Caco-2 (cell line): ENCODE measurements around the gene HOGA1. TPM values are rescaled to one million over a fixed set of nuclear protein-coding genes. Genes with fewer than 3 reads are reported as not detected.

Experiments used
- BruUV-seq: library from RNA; stranded (reverse); fragments of 400-500 nt; replicated peaks from 2 replicates; lab custom pipeline; 2021; lab: Mats Ljungman, UMichigan
- CTCF ChIA-PET: fragments of 300-600 bp; sonication (Branson Sonifier 250); formaldehyde crosslinking; loops from one replicate; lab custom pipeline; 2022; ENCODE audit warnings: antibody characterized with exemption; lab: Charles Lee
- POLR2A ChIA-PET: fragments of 300-600 bp; sonication (Branson Sonifier 250); formaldehyde crosslinking; loops from one replicate; lab custom pipeline; 2022; ENCODE audit warnings: antibody characterized with exemption; lab: Charles Lee
- DNase-seq, 2 experiments: peaks; one replicate each; pipeline versions ENCODE4 v3.0.0 to v3.0.0-alpha.2; 2020 to 2022
- H3K27me3 ChIP-seq: replicated peaks from 2 replicates; pipeline ENCODE4 v1.6.0; 2011; ENCODE audit warnings: low read length; ENCODE audit not compliant: control insufficient read depth, insufficient read depth
- H3K36me3 ChIP-seq: 2 replicates; pipeline ENCODE4 v1.5.1; 2011; ENCODE audit warnings: low read length; ENCODE audit not compliant: control insufficient read depth, insufficient read depth
- H3K4me1 ChIP-seq: fragments of 250-450 bp; sonication (Bioruptor Pico); 2 replicates; pipeline ENCODE4 v1.5.1; 2020; ENCODE audit warnings: mild to moderate bottlenecking
- H3K4me3 ChIP-seq: 2 replicates; pipeline ENCODE4 v1.5.1; 2011; ENCODE audit warnings: low read depth, mild to moderate bottlenecking, control low read depth, low read length
- H3K9me3 ChIP-seq: fragments of 250-450 bp; sonication (Bioruptor Pico); 2 replicates; pipeline ENCODE4 v1.5.1; 2020; ENCODE audit warnings: mild to moderate bottlenecking, moderate library complexity
- H3K27ac Mint-ChIP-seq: one replicate; pipeline ENCODE4 v1.8.0; 2022; ENCODE audit warnings: mixed read lengths; ENCODE audit not compliant: unreplicated experiment
- H3K27me3 Mint-ChIP-seq: one replicate; pipeline ENCODE4 v1.8.0; 2022; ENCODE audit warnings: mixed read lengths; ENCODE audit not compliant: insufficient read depth, unreplicated experiment
- H3K36me3 Mint-ChIP-seq: one replicate; pipeline ENCODE4 v1.8.0; 2022; ENCODE audit warnings: mild to moderate bottlenecking, mixed read lengths; ENCODE audit not compliant: insufficient read depth, unreplicated experiment
- H3K4me1 Mint-ChIP-seq: one replicate; pipeline ENCODE4 v1.8.0; 2022; ENCODE audit warnings: low read depth, mixed read lengths; ENCODE audit not compliant: unreplicated experiment
- H3K4me3 Mint-ChIP-seq: one replicate; pipeline ENCODE4 v1.8.0; 2022; ENCODE audit warnings: mild to moderate bottlenecking, moderate library complexity, mixed read lengths; ENCODE audit not compliant: unreplicated experiment
- H3K9me3 Mint-ChIP-seq: one replicate; pipeline ENCODE4 v1.8.0; 2022; ENCODE audit warnings: mixed read lengths; ENCODE audit not compliant: unreplicated experiment
- intact Hi-C: fragments of 100-400 bp; cut with micrococcal nuclease; formaldehyde crosslinking; loops from one replicate; pipeline ENCODE4 v1.10.0; 2022; ENCODE audit not compliant: unreplicated experiment
- total RNA-seq: library from RNA; stranded (reverse); gene quantifications from 2 replicates; pipeline ENCODE4 v1.2.3, GENCODE V29; 2022
- TF ChIP-seq, protein P1 (sequence below), 2 experiments: fragments of 200-600 bp in 1 of 2; IDR thresholded peaks; 1 replicate in 1 of 2; 2 replicates in 1 of 2; pipeline versions ENCODE4 v1.5.1 to v1.8.0; 2011 to 2022; ENCODE audit warnings: antibody characterized with exemption in 1 of 2, control low read depth in 1 of 2, inconsistent platforms in 1 of 2, low read depth in 1 of 2, low read length in 1 of 2, mild to moderate bottlenecking in 1 of 2, moderate library complexity in 1 of 2; ENCODE audit not compliant: insufficient read depth in 1 of 2, severe bottlenecking in 1 of 2, unreplicated experiment in 1 of 2

HOGA1 gene
- total RNA-seq, 1 experiment from 2014 or later, result 0.50 TPM

DNA sequence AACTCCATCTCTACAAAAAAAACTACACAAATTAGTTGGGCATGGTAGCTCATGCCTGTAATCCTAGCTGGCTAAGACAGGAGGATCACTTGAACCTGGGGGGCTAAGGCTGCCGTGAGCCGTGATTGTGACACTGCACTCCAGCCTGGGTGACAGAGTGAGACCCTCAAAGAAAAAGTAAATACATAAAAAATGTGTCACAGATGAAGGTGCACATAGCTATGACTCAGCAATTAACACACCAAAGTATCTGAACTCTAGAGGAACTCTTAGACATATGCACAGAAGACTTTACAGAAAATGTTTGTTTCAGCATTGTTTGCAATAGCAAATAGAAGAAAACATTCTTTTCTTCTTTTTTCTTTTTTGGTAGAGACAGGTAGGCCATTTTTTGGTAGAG, 13.6 kb downstream of the HOGA1 start:
- no peaks in the 10 kb centered on the region for H3K4me1 ChIP-seq
- BruUV-seq, result no TSS peak
- no peaks in the 10 kb centered on the region for H3K27me3 ChIP-seq
- Mint-ChIP-seq H3K4me1 (peaks cover 18% of the 10 kb centered on the region), H3K27me3 (no peaks in the 10 kb centered on the region), H3K4me3 (no peak overlapping the region), H3K9me3 (no peaks in the 10 kb centered on the region), H3K36me3 (no peaks in the 10 kb centered on the region), H3K27ac (peak overlapping the region; percentile 25)
- DNase-seq, result no peak
- no peak overlapping the region for H3K4me3 ChIP-seq
- H3K9me3 ChIP-seq, result no peaks in the 10 kb centered on the region
- POLR2A ChIA-PET, result no interaction called here
- TF ChIP-seq, protein P1, sequence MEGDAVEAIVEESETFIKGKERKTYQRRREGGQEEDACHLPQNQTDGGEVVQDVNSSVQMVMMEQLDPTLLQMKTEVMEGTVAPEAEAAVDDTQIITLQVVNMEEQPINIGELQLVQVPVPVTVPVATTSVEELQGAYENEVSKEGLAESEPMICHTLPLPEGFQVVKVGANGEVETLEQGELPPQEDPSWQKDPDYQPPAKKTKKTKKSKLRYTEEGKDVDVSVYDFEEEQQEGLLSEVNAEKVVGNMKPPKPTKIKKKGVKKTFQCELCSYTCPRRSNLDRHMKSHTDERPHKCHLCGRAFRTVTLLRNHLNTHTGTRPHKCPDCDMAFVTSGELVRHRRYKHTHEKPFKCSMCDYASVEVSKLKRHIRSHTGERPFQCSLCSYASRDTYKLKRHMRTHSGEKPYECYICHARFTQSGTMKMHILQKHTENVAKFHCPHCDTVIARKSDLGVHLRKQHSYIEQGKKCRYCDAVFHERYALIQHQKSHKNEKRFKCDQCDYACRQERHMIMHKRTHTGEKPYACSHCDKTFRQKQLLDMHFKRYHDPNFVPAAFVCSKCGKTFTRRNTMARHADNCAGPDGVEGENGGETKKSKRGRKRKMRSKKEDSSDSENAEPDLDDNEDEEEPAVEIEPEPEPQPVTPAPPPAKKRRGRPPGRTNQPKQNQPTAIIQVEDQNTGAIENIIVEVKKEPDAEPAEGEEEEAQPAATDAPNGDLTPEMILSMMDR (IDR thresholded peaks at IDR 0.05; ENCODE audit: insufficient read depth in 1 of 2, low read depth in 1 of 2, low read length in 1 of 2, severe bottlenecking in 1 of 2, unreplicated experiment in 1 of 2), result no peak
- H3K36me3 ChIP-seq, result no peaks in the 10 kb centered on the region
- intact Hi-C loops, result no loop called here
- CTCF ChIA-PET, result interaction anchor here (0.6 kb wide), 1 partner anchor 25 kb away, joined by 3 read pairs; the partner anchor contains the start of gene ANKRD2

DNA sequence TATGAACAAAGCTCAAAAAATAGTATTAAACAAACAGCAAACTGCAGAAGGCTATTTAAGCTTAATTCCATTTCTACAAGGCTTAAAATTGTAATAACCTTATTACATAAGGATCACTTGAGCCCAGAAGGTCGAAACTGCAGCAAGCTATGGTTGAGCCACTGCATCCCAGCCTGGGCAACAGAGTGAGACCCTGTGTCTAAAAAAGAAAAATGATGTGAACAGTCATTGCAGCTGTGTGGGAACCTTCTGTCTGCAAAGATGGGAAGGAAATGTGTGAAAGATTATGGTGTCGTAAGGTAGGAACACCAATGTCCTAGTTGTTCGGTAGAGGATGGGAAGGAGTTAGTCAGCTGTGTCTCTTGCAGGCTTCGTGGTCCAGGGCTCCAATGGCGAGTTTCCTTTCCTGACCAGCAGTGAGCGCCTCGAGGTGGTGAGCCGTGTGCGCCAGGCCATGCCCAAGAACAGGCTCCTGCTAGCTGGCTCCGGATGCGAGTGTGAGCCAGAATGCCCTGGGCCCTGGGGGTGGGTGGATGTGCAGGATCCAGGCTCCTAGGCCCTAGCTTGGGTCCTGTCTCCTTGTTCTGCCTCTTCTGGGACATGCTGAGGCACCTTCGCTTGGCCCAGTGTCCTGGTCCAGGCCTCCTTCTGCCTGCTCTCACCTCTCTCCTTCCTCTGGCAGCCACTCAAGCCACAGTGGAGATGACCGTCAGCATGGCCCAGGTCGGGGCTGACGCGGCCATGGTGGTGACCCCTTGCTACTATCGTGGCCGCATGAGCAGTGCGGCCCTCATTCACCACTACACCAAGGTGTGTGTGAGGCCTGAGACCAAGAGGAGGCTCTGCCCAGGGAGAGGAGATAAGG, 14.4 kb downstream of the HOGA1 start:
- Histone ChIP-seq H3K4me1 (no peaks in the 10 kb centered on the region), H3K4me3 (no peak overlapping the region), H3K9me3 (no peaks in the 10 kb centered on the region), H3K36me3 (no peaks in the 10 kb centered on the region), H3K27me3 (no peaks in the 10 kb centered on the region)
- no TSS peak for BruUV-seq
- Mint-ChIP-seq H3K4me3 (no peak overlapping the region), H3K27me3 (no peaks in the 10 kb centered on the region), H3K4me1 (peaks cover 18% of the 10 kb centered on the region), H3K27ac (no peak overlapping the region), H3K9me3 (no peaks in the 10 kb centered on the region), H3K36me3 (no peaks in the 10 kb centered on the region)
- CTCF ChIA-PET, result no interaction called here
- DNase-seq, result no peak
- TF ChIP-seq, protein P1 (IDR thresholded peaks at IDR 0.05; ENCODE audit: insufficient read depth in 1 of 2, low read depth in 1 of 2, low read length in 1 of 2, severe bottlenecking in 1 of 2, unreplicated experiment in 1 of 2), result no peak
- intact Hi-C loops, result no loop called here
- POLR2A ChIA-PET, result no interaction called here

DNA sequence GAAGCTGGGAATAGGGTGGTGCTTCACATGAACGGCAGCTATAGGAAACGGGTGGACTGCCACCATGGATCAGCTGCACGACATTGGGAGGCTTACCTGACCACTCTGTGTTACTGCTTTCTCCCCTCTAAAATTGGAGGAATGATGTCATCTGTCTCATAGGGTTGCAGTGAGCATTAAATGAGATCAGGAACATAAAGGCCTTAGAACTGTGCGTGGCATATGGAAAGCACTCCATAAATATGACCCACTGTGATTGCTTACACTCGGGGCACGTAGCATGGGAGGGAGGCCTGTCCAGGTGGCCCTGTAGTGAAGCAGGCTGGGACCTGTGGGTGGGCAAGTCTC, 15.1 kb downstream of the HOGA1 start:
- H3K27me3 ChIP-seq, result no peaks in the 10 kb centered on the region
- TF ChIP-seq, protein P1 (IDR thresholded peaks at IDR 0.05; ENCODE audit: insufficient read depth in 1 of 2, low read depth in 1 of 2, low read length in 1 of 2, severe bottlenecking in 1 of 2, unreplicated experiment in 1 of 2), result no peak
- H3K4me1 Mint-ChIP-seq, result peaks cover 18% of the 10 kb centered on the region
- no peaks in the 10 kb centered on the region for H3K36me3 Mint-ChIP-seq
- no peaks in the 10 kb centered on the region for H3K9me3 Mint-ChIP-seq
- no peak overlapping the region for H3K4me3 Mint-ChIP-seq
- POLR2A ChIA-PET, result no interaction called here
- no peaks in the 10 kb centered on the region for H3K36me3 ChIP-seq
- no peak overlapping the region for H3K4me3 ChIP-seq
- CTCF ChIA-PET, result no interaction called here
- intact Hi-C loops, result no loop called here
- no peaks in the 10 kb centered on the region for H3K4me1 ChIP-seq
- H3K9me3 ChIP-seq, result no peaks in the 10 kb centered on the region
- H3K27me3 Mint-ChIP-seq, result no peaks in the 10 kb centered on the region
- H3K27ac Mint-ChIP-seq, result no peak overlapping the region
- no peak for DNase-seq
- BruUV-seq, result no TSS peak
